Thyroid gland (tissue), 4 donors: Measurements from ENCODE around the gene GNS. TPM values are rescaled to one million over a fixed set of nuclear protein-coding genes. Genes with fewer than 3 reads are reported as not detected.

Experiments used
- DNase-seq, 2 donors: peaks; one replicate each; pipeline ENCODE4 v3.0.0-alpha.2; 2019
- H3K27ac ChIP-seq, 3 donors: fragments of 200-600 bp; sonication (generic); 1 replicate in 2 of 3; 2 replicates in 1 of 3; pipeline ENCODE4 v1.5.1; 2016 to 2019; ENCODE audit warnings: mild to moderate bottlenecking in 1 of 3, moderate library complexity in 1 of 3
- H3K27me3 ChIP-seq: fragments of 200-600 bp; sonication (generic); one replicate; pipeline ENCODE4 v1.5.1; 2019
- H3K36me3 ChIP-seq, 2 donors: fragments of 200-600 bp; sonication (generic); one replicate each; pipeline ENCODE4 v1.5.1; 2016 to 2019
- H3K4me1 ChIP-seq, 2 donors: fragments of 200-600 bp; sonication (generic); one replicate each; pipeline ENCODE4 v1.5.1; 2017 to 2019
- H3K4me3 ChIP-seq, 3 donors: fragments of 200-600 bp; sonication (generic); replicated peaks in 1 of 3; 1 replicate in 2 of 3; 2 replicates in 1 of 3; pipeline ENCODE4 v1.5.1; 2016; ENCODE audit warnings: mild to moderate bottlenecking in 1 of 3
- H3K9me3 ChIP-seq: fragments of 200-600 bp; sonication (generic); one replicate; pipeline ENCODE4 v1.5.1; 2017
- POLR2A ChIP-seq, 2 donors: fragments of 450-650 bp; IDR thresholded peaks; one replicate each; pipeline ENCODE4 v1.6.1; 2017; ENCODE audit warnings: antibody characterized with exemption in 2 of 2, mild to moderate bottlenecking in 2 of 2, moderate library complexity in 1 of 2
- WGBS, 2 donors: methylation state at CpG; one replicate each; pipeline ENCODE4 v1.1.5; 2017; 5-methylcytosine and 5-hydroxymethylcytosine counted together
- intact Hi-C: fragments of 100-400 bp; cut with DNase I; formaldehyde crosslinking; loops from one replicate; pipeline ENCODE4 v1.15.1; 2023
- total RNA-seq, 4 donors: library from RNA; depleted of rRNA; stranded (reverse); fragments of >200 nt; gene quantifications; one replicate each; pipeline ENCODE4 v1.2.3, GENCODE V29; 2016
- TF ChIP-seq, protein P1 (sequence below), 6 experiments: fragments of 200-600 bp in 3 of 6; fragments of 450-650 bp in 3 of 6; sonication (generic) in 3 of 6; IDR thresholded peaks; one replicate each; pipeline ENCODE4 v1.5.1; 2016 to 2019; ENCODE audit warnings: antibody characterized with exemption in 6 of 6, mild to moderate bottlenecking in 2 of 6, inconsistent platforms in 1 of 6, moderate library complexity in 1 of 6

The GNS gene
- total RNA-seq, 4 donors from 2014 or later = 130 to 174 (median 160) TPM

DNA sequence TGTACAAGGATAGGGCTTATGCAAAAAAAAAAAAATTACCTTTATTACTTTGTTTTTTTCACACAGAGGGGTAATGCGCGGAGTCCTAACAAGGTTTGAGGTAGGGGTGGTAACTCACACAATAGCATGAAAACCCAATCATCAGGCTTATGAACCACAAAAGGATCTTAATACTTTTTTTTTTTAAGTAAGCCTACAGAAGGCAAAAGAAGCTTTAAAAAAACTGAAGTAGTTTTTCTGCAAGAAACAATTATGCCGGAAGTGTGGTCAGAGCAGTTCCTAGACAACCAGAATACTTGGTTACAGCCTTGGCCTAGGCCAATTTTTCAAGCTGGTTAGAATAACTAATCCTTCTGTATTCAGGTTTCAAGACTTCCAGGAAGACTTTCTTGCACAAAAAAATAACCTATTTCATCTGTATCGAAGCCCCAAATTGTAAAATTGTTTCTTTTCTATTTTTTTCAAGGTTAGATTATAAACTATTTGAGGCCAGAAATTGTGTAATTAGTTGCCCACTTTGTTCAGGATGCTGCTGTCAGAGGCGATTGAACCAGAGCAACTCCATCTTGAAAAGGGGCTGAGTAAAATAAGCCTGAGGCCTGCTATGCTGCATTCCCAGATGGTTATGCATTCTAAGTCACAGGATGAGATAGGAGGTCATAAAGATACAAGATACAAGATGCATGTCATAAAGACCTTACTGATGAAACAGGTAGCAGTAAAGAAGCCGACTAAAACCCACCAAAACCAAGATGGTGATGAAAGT, 1.8 kb upstream of the GNS start:
- Histone ChIP-seq H3K27ac (no peak overlapping the region), H3K4me3 (no peak overlapping the region), H3K4me1 (peaks cover 6 to 14% of the 10 kb centered on the region in 2 donors), H3K27me3 (no peaks in the 10 kb centered on the region), H3K9me3 (no peaks in the 10 kb centered on the region), H3K36me3 (no peaks in the 10 kb centered on the region)
- intact Hi-C loops = no loop called here
- 93 to 97% methylated on average over 6 of the region's 6 CpGs for WGBS, 2 donors
- no peak for TF ChIP-seq POLR2A (IDR thresholded peaks at IDR 0.05)
- TF ChIP-seq, protein P1, sequence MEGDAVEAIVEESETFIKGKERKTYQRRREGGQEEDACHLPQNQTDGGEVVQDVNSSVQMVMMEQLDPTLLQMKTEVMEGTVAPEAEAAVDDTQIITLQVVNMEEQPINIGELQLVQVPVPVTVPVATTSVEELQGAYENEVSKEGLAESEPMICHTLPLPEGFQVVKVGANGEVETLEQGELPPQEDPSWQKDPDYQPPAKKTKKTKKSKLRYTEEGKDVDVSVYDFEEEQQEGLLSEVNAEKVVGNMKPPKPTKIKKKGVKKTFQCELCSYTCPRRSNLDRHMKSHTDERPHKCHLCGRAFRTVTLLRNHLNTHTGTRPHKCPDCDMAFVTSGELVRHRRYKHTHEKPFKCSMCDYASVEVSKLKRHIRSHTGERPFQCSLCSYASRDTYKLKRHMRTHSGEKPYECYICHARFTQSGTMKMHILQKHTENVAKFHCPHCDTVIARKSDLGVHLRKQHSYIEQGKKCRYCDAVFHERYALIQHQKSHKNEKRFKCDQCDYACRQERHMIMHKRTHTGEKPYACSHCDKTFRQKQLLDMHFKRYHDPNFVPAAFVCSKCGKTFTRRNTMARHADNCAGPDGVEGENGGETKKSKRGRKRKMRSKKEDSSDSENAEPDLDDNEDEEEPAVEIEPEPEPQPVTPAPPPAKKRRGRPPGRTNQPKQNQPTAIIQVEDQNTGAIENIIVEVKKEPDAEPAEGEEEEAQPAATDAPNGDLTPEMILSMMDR (IDR thresholded peaks at IDR 0.05) = no peak
- DNase-seq = no peak

GRCh38 chr12:64757771-64758170, 1.4 kb downstream of the GNS start:
- Histone ChIP-seq H3K9me3 (no peaks in the 10 kb centered on the region), H3K36me3 (no peaks in the 10 kb centered on the region), H3K27me3 (no peaks in the 10 kb centered on the region), H3K4me3 (no peak overlapping the region), H3K27ac (peak overlapping the region in 1 of 3 donors; percentile 49), H3K4me1 (peaks cover 6 to 16% of the 10 kb centered on the region in 2 donors)
- 69 to 74% methylated on average over 3 of the region's 3 CpGs for WGBS, 2 donors
- intact Hi-C loops = no loop called here
- TF ChIP-seq POLR2A (IDR thresholded peaks at IDR 0.05) = no peak
- TF ChIP-seq, protein P1 (IDR thresholded peaks at IDR 0.05) = no peak
- no peak for DNase-seq

GRCh38 chr12:64756376-64756775, 2.8 kb downstream of the GNS start:
- H3K9me3 ChIP-seq = no peaks in the 10 kb centered on the region
- TF ChIP-seq POLR2A (IDR thresholded peaks at IDR 0.05) = no peak
- TF ChIP-seq, protein P1 (IDR thresholded peaks at IDR 0.05) = no peak
- peaks cover 6 to 16% of the 10 kb centered on the region in 2 donors for H3K4me1 ChIP-seq
- no peaks in the 10 kb centered on the region for H3K27me3 ChIP-seq
- no peak for DNase-seq
- no peak overlapping the region for H3K4me3 ChIP-seq
- intact Hi-C loops = no loop called here
- peaks cover 0 to 2% of the 10 kb centered on the region in 2 donors for H3K36me3 ChIP-seq
- 90% methylated on average over 2 of the region's 2 CpGs for WGBS, 2 donors
- no peak overlapping the region for H3K27ac ChIP-seq

- H3K4me1 ChIP-seq = peaks cover 0 to 9% of the 10 kb centered on the region in 2 donors
- H3K27ac ChIP-seq = no peak overlapping the region
- H3K9me3 ChIP-seq = no peaks in the 10 kb centered on the region
- TF ChIP-seq, protein P1 (IDR thresholded peaks at IDR 0.05) = no peak
- no peak for TF ChIP-seq POLR2A (IDR thresholded peaks at IDR 0.05)
- no peaks in the 10 kb centered on the region for H3K27me3 ChIP-seq
- intact Hi-C loops = no loop called here
- WGBS, 2 donors = 96 to 97% methylated on average over 3 of the region's 3 CpGs
- H3K4me3 ChIP-seq = no peak overlapping the region
- H3K36me3 ChIP-seq = peaks cover 8 to 9% of the 10 kb centered on the region in 2 donors
- no peak for DNase-seq
Measured at GRCh38 chr12:64753427-64753826, 5.8 kb downstream of the GNS start.

DNA sequence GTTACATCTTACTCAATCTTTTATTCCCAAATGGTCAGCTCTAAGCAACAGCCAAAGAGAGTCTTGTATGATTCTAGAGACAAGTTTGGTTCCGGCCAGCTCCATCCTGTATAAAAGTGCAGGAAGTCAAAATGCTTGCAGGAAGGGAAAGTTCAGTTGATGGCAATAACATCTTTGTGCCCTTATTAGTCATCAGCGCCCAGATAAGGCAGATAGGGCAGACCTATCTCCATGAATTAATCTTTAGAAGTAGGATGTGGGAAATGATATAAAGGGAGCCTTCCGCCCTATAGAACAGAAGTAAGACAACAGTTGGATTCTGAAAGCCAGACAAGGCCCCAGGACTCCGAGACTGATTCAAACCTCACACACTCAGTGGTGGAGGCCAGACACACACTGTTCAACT, 6.4 kb downstream of the GNS start:
- 78 to 82% methylated on average over 4 of the region's 4 CpGs for WGBS, 2 donors
- no peak for DNase-seq
- no peaks in the 10 kb centered on the region for H3K9me3 ChIP-seq
- peaks cover 8 to 9% of the 10 kb centered on the region in 2 donors for H3K36me3 ChIP-seq
- H3K4me1 ChIP-seq = peaks cover 0 to 7% of the 10 kb centered on the region in 2 donors
- H3K4me3 ChIP-seq = no peak overlapping the region
- intact Hi-C loops = no loop called here
- H3K27me3 ChIP-seq = no peaks in the 10 kb centered on the region
- no peak overlapping the region for H3K27ac ChIP-seq
- TF ChIP-seq, protein P1 (IDR thresholded peaks at IDR 0.05) = no peak
- TF ChIP-seq POLR2A (IDR thresholded peaks at IDR 0.05) = no peak
